ENCODE measurements around the gene TMEM208. TPM values are rescaled to one million over a fixed set of nuclear protein-coding genes. Genes with fewer than 3 reads are reported as not detected.

Gene TMEM208
- total RNA-seq, 1 donor from 2014 or later: 47.5 TPM

DNA sequence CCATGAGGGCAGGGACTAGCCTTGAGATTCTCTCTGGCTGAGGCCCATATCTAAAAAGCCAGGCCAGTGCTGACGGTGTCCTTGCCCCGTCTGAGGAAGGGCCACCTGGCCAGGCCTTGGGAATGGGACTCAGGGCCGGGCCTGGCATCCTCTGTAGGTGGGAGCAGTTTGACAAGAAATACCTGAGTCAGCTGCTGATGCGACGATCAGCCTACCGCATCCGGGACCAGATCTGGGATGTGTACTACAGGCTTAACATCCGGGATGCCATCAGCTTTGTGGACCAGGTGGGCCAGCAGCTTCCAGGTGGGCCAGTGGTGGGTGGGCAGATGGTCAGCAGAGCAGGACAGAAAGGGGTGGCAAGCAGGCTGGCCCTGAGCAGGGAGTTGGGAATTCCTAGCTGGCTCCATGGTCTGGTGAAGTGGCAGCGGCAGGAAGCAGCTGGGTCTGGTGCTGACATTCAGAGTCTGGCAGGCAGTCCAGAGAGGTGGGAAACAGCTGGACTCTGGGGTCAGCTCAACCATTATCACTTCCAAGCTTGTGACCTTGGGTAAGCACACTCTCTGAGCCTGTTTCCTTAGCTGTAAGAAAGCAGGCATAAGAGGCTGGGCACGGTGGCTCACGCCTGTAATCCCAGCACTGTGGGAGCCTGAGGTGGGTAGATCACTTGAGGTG, 31.4 kb downstream of the TMEM208 start:
- Mint-ChIP-seq H3K36me3 (ENCODE audit: low read depth, unreplicated experiment) (peaks cover 8% of the 10 kb centered on the region), H3K9me3 (ENCODE audit: unreplicated experiment) (peaks cover 9% of the 10 kb centered on the region), H3K4me1 (ENCODE audit: low read depth, unreplicated experiment) (peaks cover 2% of the 10 kb centered on the region), H3K27ac (ENCODE audit: unreplicated experiment) (no peak overlapping the region), H3K27me3 (ENCODE audit: low read depth, unreplicated experiment) (peaks cover 37% of the 10 kb centered on the region), H3K4me3 (ENCODE audit: unreplicated experiment) (no peak overlapping the region)
- Histone ChIP-seq H4K20me1 (ENCODE audit: insufficient read depth, low read length) (no peaks in the 10 kb centered on the region), H3K27me3 (ENCODE audit: insufficient read depth, low read length) (no peaks in the 10 kb centered on the region), H3K9me3 (ENCODE audit: insufficient read depth, low read depth, low read length) (no peaks in the 10 kb centered on the region), H2AFZ (ENCODE audit: low read depth, low read length) (no peak overlapping the region), H3K4me2 (ENCODE audit: low read length) (no peak overlapping the region), H3K27ac (ENCODE audit: low read depth, low read length) (no peak overlapping the region), H3K36me3 (ENCODE audit: insufficient read depth, low read length) (no peaks in the 10 kb centered on the region), H3K4me3 (ENCODE audit: insufficient read depth, low read depth, low read length) (no peak overlapping the region), H3K79me2 (ENCODE audit: insufficient read depth, low read length) (no peaks in the 10 kb centered on the region), H3K4me1 (ENCODE audit: insufficient read depth, low read length) (no peaks in the 10 kb centered on the region), H3K9ac (ENCODE audit: low read length) (no peak overlapping the region)
- DNase-seq (ENCODE audit: low read depth): no peak
- no peak for FAIRE-seq
- TF ChIP-seq, protein P1, sequence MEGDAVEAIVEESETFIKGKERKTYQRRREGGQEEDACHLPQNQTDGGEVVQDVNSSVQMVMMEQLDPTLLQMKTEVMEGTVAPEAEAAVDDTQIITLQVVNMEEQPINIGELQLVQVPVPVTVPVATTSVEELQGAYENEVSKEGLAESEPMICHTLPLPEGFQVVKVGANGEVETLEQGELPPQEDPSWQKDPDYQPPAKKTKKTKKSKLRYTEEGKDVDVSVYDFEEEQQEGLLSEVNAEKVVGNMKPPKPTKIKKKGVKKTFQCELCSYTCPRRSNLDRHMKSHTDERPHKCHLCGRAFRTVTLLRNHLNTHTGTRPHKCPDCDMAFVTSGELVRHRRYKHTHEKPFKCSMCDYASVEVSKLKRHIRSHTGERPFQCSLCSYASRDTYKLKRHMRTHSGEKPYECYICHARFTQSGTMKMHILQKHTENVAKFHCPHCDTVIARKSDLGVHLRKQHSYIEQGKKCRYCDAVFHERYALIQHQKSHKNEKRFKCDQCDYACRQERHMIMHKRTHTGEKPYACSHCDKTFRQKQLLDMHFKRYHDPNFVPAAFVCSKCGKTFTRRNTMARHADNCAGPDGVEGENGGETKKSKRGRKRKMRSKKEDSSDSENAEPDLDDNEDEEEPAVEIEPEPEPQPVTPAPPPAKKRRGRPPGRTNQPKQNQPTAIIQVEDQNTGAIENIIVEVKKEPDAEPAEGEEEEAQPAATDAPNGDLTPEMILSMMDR (IDR thresholded peaks at IDR 0.05; ENCODE audit: insufficient read depth, low read depth, low read length): no peak
- TF ChIP-seq EZH2 (IDR thresholded peaks at IDR 0.05; ENCODE audit: insufficient read depth, low read length): no peak

GRCh38 chr16:67259705-67260104, 32.8 kb downstream of the TMEM208 start:
- Mint-ChIP-seq H3K9me3 (ENCODE audit: unreplicated experiment) (peaks cover 9% of the 10 kb centered on the region), H3K36me3 (ENCODE audit: low read depth, unreplicated experiment) (peaks cover 8% of the 10 kb centered on the region), H3K27ac (ENCODE audit: unreplicated experiment) (no peak overlapping the region), H3K4me3 (ENCODE audit: unreplicated experiment) (peak overlapping the region; percentile 14), H3K4me1 (ENCODE audit: low read depth, unreplicated experiment) (peaks cover 2% of the 10 kb centered on the region), H3K27me3 (ENCODE audit: low read depth, unreplicated experiment) (peaks cover 47% of the 10 kb centered on the region)
- DNase-seq (ENCODE audit: low read depth) (no peak), FAIRE-seq (no peak)
- Histone ChIP-seq H3K9ac (ENCODE audit: low read length) (no peak overlapping the region), H3K4me2 (ENCODE audit: low read length) (no peak overlapping the region), H2AFZ (ENCODE audit: low read depth, low read length) (no peak overlapping the region), H3K27me3 (ENCODE audit: insufficient read depth, low read length) (no peaks in the 10 kb centered on the region), H3K36me3 (ENCODE audit: insufficient read depth, low read length) (no peaks in the 10 kb centered on the region), H3K9me3 (ENCODE audit: insufficient read depth, low read depth, low read length) (no peaks in the 10 kb centered on the region), H4K20me1 (ENCODE audit: insufficient read depth, low read length) (no peaks in the 10 kb centered on the region), H3K27ac (ENCODE audit: low read depth, low read length) (no peak overlapping the region), H3K4me1 (ENCODE audit: insufficient read depth, low read length) (no peaks in the 10 kb centered on the region), H3K79me2 (ENCODE audit: insufficient read depth, low read length) (no peaks in the 10 kb centered on the region), H3K4me3 (ENCODE audit: insufficient read depth, low read depth, low read length) (no peak overlapping the region)
- TF ChIP-seq, protein P1 (IDR thresholded peaks at IDR 0.05; ENCODE audit: insufficient read depth, low read depth, low read length): no peak
- TF ChIP-seq EZH2 (IDR thresholded peaks at IDR 0.05; ENCODE audit: insufficient read depth, low read length): no peak

GRCh38 chr16:67260426-67261063, 33.6 kb downstream of the TMEM208 start:
- no peak for TF ChIP-seq EZH2 (IDR thresholded peaks at IDR 0.05; ENCODE audit: insufficient read depth, low read length)
- TF ChIP-seq, protein P1 (IDR thresholded peaks at IDR 0.05; ENCODE audit: insufficient read depth, low read depth, low read length): peak; percentile 62
- peaks cover 52% of the 10 kb centered on the region for H3K27me3 Mint-ChIP-seq (ENCODE audit: low read depth, unreplicated experiment)
- Histone ChIP-seq H3K36me3 (ENCODE audit: insufficient read depth, low read length) (no peaks in the 10 kb centered on the region), H3K4me2 (ENCODE audit: low read length) (no peak overlapping the region), H3K27ac (ENCODE audit: low read depth, low read length) (no peak overlapping the region), H4K20me1 (ENCODE audit: insufficient read depth, low read length) (no peaks in the 10 kb centered on the region), H3K79me2 (ENCODE audit: insufficient read depth, low read length) (no peaks in the 10 kb centered on the region), H3K9ac (ENCODE audit: low read length) (no peak overlapping the region), H3K9me3 (ENCODE audit: insufficient read depth, low read depth, low read length) (no peaks in the 10 kb centered on the region), H2AFZ (ENCODE audit: low read depth, low read length) (no peak overlapping the region), H3K27me3 (ENCODE audit: insufficient read depth, low read length) (no peaks in the 10 kb centered on the region), H3K4me1 (ENCODE audit: insufficient read depth, low read length) (no peaks in the 10 kb centered on the region), H3K4me3 (ENCODE audit: insufficient read depth, low read depth, low read length) (no peak overlapping the region)
- peaks cover 2% of the 10 kb centered on the region for H3K4me1 Mint-ChIP-seq (ENCODE audit: low read depth, unreplicated experiment)
- DNase-seq (ENCODE audit: low read depth) (no peak), FAIRE-seq (peak; percentile 49)
- peaks cover 9% of the 10 kb centered on the region for H3K9me3 Mint-ChIP-seq (ENCODE audit: unreplicated experiment)
- peak overlapping the region; percentile 28 for H3K27ac Mint-ChIP-seq (ENCODE audit: unreplicated experiment)
- no peak overlapping the region for H3K4me3 Mint-ChIP-seq (ENCODE audit: unreplicated experiment)
- peaks cover 8% of the 10 kb centered on the region for H3K36me3 Mint-ChIP-seq (ENCODE audit: low read depth, unreplicated experiment)
